ENCODE measurements around the gene STXBP5. TPM values are rescaled to one million over a fixed set of nuclear protein-coding genes. Genes with fewer than 3 reads are reported as not detected.

Gene STXBP5
- total and polyA plus RNA-seq, 9 of the 15 experiments (the other 6 are each of a cell fraction or from before 2014, with no cell fraction given): 23.3 to 172 (median 71.5) TPM

GRCh38 chr6:147202516-147203310, 1.5 kb upstream of the STXBP5 start (continued):
- peak; percentile 75 for TF ChIP-seq NKRF (IDR thresholded peaks at IDR 0.05; ENCODE audit: borderline replicate concordance)
- no peak for TF ChIP-seq ILK (tag; IDR thresholded peaks at IDR 0.05; ENCODE audit: borderline replicate concordance, low read depth)
- no peak; the same call in 1 of the 2 replicates for TF ChIP-seq ELF4 (CRISPR knock-in tag; IDR thresholded peaks at IDR 0.05)
- no peak for TF ChIP-seq IRF1 (CRISPR knock-in tag; IDR thresholded peaks at IDR 0.05; ENCODE audit: borderline replicate concordance)
- TF ChIP-seq ARID3A (IDR thresholded peaks at IDR 0.05; ENCODE audit: borderline replicate concordance, low read depth, low read length): no peak
- TF ChIP-seq COPS2 (conservative IDR thresholded peaks at IDR 0.05): no peak
- peak in 1 of 2 experiments; percentile 19; a peak in 1 of 4 replicates for TF ChIP-seq TEAD1 (CRISPR knock-in tag; IDR thresholded peaks at IDR 0.05)
- TF ChIP-seq FOSL1 (tag; conservative IDR thresholded peaks at IDR 0.05): no peak
- 0 out of 2 replicates have a peak, but pooled peaks have one; percentile 9 for TF ChIP-seq TCF7L2 (IDR thresholded peaks at IDR 0.05; ENCODE audit: low read depth, low read length)
- no peak for TF ChIP-seq CBFA2T2 (conservative IDR thresholded peaks at IDR 0.05)
- peak; percentile 40; the same call in 1 of the 2 replicates for TF ChIP-seq LEF1 (IDR thresholded peaks at IDR 0.05)
- no peak for TF ChIP-seq ZKSCAN3 (CRISPR knock-in tag; IDR thresholded peaks at IDR 0.05)
- peak; percentile 23 for TF ChIP-seq NBN (IDR thresholded peaks at IDR 0.05; ENCODE audit: low read depth)
- no peak for TF ChIP-seq SNIP1 (IDR thresholded peaks at IDR 0.05; ENCODE audit: low read depth)
- TF ChIP-seq NCOA2 (IDR thresholded peaks at IDR 0.05; ENCODE audit: partially characterized antibody in 2 of 2): no peak
- TF ChIP-seq FOXJ2 (tag; IDR thresholded peaks at IDR 0.05): no peak
- TF ChIP-seq ZNF12 (CRISPR knock-in tag; IDR thresholded peaks at IDR 0.05): peak; percentile 75; the same call in 1 of the 2 replicates
- no peak for TF ChIP-seq PCBP1 (IDR thresholded peaks at IDR 0.05; ENCODE audit: low read depth, low read length, poor library complexity, severe bottlenecking)
- TF ChIP-seq JUND (IDR thresholded peaks at IDR 0.05; ENCODE audit: borderline replicate concordance, low read depth, low read length): peak; percentile 53; the same call in 1 of the 2 replicates
- no peak; the same call in 2 of the 3 replicates for TF ChIP-seq JUND (tag; IDR thresholded peaks at IDR 0.05; ENCODE audit: borderline replicate concordance, low read depth, low read length)
- TF ChIP-seq ZNF398 (CRISPR knock-in tag; IDR thresholded peaks at IDR 0.05): no peak
- no peak for TF ChIP-seq SMARCC2 (IDR thresholded peaks at IDR 0.05; ENCODE audit: low read depth)

All from K562 (cell line).